ENCODE data around the gene LIF.
A peak's percentile ranks its signal among the peaks of the same experiment; 100 is the strongest.

Gene LIF

DNA sequence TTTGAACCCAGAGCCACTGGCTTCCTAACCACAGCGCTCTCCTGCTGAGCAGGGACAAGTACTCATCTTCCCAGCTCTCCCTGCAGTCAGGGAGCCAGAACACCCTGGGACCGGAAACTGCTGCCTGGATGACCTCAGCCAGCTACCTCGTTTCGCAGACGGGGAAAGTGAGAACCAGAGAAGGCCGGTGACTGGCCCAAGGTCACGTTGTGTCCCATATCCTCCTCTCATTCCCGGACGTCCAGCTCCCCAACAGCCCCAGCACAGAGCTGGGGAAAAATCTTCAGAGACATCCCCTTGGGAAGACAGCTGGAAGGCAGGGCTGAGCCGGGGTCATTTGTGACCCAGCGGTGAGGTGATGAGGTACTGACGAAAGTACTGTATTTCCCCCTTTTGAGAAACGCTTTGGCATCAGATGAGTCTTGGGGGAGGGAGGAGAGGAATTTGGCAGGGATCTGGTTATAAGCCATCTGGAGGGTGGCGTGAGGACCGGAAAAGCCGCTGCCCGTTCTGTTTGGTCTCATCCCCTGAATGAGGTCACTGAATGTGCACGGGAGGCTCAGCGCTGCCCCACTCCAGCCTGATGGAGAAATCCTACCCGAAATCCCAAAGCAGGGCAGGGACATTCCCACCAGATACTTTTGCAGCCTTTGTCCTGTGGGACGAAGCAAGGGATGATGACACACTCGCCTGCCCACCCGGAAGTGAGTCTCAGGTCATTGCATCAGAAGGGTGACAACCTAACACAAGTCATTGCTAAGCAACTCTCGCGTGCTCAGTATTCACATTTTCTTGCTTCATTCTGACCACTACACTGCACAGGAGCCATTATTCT lies 41.1 kb downstream of the LIF start (continued):
- no peak for TF ChIP-seq ZNF274 (IDR thresholded peaks at IDR 0.05; ENCODE audit: low read length)
- TF ChIP-seq ZNF274 (tag by site-specific recombination; IDR thresholded peaks at IDR 0.05; ENCODE audit: borderline replicate concordance), result no peak
- TF ChIP-seq ZNF626 (tag by site-specific recombination; IDR thresholded peaks at IDR 0.05), result no peak
- TF ChIP-seq ZNF660 (tag by site-specific recombination; IDR thresholded peaks at IDR 0.05), result no peak

DNA sequence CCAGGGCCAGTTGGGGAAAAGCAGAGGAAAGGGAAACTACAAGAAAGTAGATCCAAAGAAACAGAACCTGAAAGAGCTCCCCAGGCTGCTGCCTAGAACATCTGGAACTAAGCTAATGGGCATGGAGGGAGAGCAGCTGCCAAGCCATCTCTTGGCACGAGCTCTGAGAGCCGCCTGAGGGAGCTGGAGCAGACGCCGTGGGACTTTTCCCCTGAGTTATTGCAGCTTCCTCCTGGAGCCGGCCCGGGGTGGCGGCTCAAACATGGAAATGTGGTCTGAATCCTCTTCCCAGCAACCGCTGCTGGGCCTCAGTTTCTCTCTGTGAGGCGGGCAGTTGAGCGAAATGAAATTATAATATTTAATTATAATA lies 41.8 kb downstream of the LIF start:
- no peak for TF ChIP-seq MYNN (tag by site-specific recombination; IDR thresholded peaks at IDR 0.05; ENCODE audit: borderline replicate concordance)
- 0 out of 2 replicates have a peak, but pooled peaks have one; percentile 35 for TF ChIP-seq PRDM1 (tag by site-specific recombination; IDR thresholded peaks at IDR 0.05)
- POLR2A ChIA-PET, result interaction anchor here (0.9 to 1.0 kb wide), 2 partner anchors 8 to 14 kb away, joined by 3 to 5 read pairs; no protein-coding TSS in a partner anchor
- Histone ChIP-seq H3K27ac (ENCODE audit: extremely low read depth, low read depth, low read length) (no peak overlapping the region), H3K9me3 (ENCODE audit: control insufficient read depth, insufficient read depth, low read depth, low read length) (no peaks in the 10 kb centered on the region), H3K4me1 (ENCODE audit: control insufficient read depth, insufficient read depth, low read length) (no peaks in the 10 kb centered on the region), H3K36me3 (ENCODE audit: control insufficient read depth in 2 of 2, insufficient read depth in 1 of 2, low read length in 2 of 2) (no peaks in the 10 kb centered on the region), H3K4me3 (ENCODE audit: low read depth, low read length) (no peak overlapping the region)
- CTCF ChIA-PET, result interaction anchor here (1.3 kb wide), 1 partner anchor 60 kb away, joined by 3 read pairs; no protein-coding TSS in a partner anchor

DNA sequence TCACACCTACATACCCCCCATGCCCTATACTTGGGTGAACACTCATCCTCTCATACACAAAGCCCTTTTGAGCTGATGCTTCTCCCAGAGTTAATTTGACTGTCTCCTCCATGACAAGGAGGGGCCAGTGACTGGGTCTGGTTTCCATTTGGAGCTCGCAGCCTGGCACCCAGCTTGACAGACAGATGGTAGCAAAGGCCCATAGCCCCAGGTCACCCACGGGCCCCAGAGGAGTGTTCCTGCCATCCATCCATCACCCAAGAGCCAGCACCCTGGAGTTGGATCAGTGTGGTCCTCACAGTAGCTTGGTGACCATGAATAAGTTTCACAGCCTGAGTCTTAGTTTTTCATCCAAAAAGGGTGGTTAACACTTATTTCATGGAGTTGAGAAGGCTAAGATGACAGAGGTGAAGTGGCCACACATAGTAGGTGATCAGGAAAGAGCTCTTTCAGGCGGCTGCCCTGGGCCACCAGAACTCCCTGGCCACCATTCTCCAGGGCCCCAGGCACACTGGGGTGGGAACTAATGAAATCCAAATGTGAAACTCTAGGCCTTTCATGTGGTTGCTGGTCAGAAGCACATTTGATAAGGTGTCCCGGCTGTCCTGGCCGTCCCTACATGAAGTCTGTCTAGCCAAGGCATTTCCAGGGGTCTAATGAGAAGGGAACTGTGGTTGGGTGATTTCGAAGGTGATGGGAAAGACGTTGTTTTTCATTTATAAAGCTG lies 42.4 kb downstream of the LIF start:
- Histone ChIP-seq H3K9me3 (ENCODE audit: control insufficient read depth, insufficient read depth, low read depth, low read length) (no peaks in the 10 kb centered on the region), H3K36me3 (ENCODE audit: control insufficient read depth in 2 of 2, insufficient read depth in 1 of 2, low read length in 2 of 2) (no peaks in the 10 kb centered on the region), H3K4me3 (ENCODE audit: low read depth, low read length) (no peak overlapping the region), H3K4me1 (ENCODE audit: control insufficient read depth, insufficient read depth, low read length) (no peaks in the 10 kb centered on the region), H3K27ac (ENCODE audit: extremely low read depth, low read depth, low read length) (no peak overlapping the region)
- ChIA-PET CTCF (interaction anchor here (1.3 kb wide), 1 partner anchor 60 kb away, joined by 3 read pairs; no protein-coding TSS in a partner anchor), POLR2A (interaction anchor here (0.9 kb wide), 1 partner anchor 14 kb away, joined by 3 read pairs; no protein-coding TSS in a partner anchor)
- 0 out of 2 replicates have a peak, but pooled peaks have one; percentile 36 for TF ChIP-seq ZNF169 (tag by site-specific recombination; IDR thresholded peaks at IDR 0.05)
- no peak for TF ChIP-seq ZNF76 (tag by site-specific recombination; IDR thresholded peaks at IDR 0.05; ENCODE audit: borderline replicate concordance, low read depth)

DNA sequence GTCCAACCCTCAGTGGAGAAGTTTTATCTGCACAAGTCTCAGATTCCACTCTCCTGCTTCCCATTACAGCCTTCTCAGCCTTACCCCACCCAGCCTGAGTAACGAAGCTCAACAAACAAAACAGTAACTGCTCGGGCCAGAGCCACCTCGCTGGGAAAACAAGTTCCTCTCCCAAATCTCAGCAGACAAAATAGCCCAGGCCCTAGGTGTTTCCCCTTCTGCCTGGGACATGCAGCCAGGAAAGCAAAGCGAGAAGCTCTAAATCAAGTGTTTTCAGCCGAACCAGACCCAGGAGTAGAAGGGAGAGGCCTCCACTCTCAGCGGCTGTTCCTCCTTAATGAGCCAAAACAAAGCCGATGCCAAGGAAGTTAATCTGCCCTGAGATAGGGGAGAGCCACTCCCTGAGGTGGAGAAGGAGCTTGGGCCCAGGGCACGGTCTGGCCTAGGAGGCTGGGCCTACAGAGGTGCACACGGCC lies 44.0 kb downstream of the LIF start:
- Histone ChIP-seq H3K36me3 (ENCODE audit: control insufficient read depth in 2 of 2, insufficient read depth in 1 of 2, low read length in 2 of 2) (no peaks in the 10 kb centered on the region), H3K4me1 (ENCODE audit: control insufficient read depth, insufficient read depth, low read length) (no peaks in the 10 kb centered on the region), H3K27ac (ENCODE audit: extremely low read depth, low read depth, low read length) (peak overlapping the region; percentile 71), H3K9me3 (ENCODE audit: control insufficient read depth, insufficient read depth, low read depth, low read length) (no peaks in the 10 kb centered on the region), H3K4me3 (ENCODE audit: low read depth, low read length) (no peak overlapping the region)
- TF ChIP-seq KLF1 (tag by site-specific recombination; IDR thresholded peaks at IDR 0.05) (peak; percentile 71), ZNF341 (tag by site-specific recombination; IDR thresholded peaks at IDR 0.05; ENCODE audit: low read depth) (peak; percentile 30; the same call in 1 of the 2 replicates)
- TF ChIP-seq, protein P1, sequence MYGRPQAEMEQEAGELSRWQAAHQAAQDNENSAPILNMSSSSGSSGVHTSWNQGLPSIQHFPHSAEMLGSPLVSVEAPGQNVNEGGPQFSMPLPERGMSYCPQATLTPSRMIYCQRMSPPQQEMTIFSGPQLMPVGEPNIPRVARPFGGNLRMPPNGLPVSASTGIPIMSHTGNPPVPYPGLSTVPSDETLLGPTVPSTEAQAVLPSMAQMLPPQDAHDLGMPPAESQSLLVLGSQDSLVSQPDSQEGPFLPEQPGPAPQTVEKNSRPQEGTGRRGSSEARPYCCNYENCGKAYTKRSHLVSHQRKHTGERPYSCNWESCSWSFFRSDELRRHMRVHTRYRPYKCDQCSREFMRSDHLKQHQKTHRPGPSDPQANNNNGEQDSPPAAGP (tag by site-specific recombination; IDR thresholded peaks at IDR 0.05), result peak; percentile 90
- TF ChIP-seq, protein P2, sequence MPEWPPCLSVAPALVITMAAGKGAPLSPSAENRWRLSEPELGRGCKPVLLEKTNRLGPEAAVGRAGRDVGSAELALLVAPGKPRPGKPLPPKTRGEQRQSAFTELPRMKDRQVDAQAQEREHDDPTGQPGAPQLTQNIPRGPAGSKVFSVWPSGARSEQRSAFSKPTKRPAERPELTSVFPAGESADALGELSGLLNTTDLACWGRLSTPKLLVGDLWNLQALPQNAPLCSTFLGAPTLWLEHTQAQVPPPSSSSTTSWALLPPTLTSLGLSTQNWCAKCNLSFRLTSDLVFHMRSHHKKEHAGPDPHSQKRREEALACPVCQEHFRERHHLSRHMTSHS (tag by site-specific recombination; IDR thresholded peaks at IDR 0.05), result no peak
- ChIA-PET CTCF (interaction anchor here (1.2 kb wide), 1 partner anchor 53 kb away, joined by 3 read pairs; no protein-coding TSS in a partner anchor), POLR2A (no interaction called here)

Measured in HEK293 (cell line).